Measurements from ENCODE around the gene WFS1.

The WFS1 gene

DNA sequence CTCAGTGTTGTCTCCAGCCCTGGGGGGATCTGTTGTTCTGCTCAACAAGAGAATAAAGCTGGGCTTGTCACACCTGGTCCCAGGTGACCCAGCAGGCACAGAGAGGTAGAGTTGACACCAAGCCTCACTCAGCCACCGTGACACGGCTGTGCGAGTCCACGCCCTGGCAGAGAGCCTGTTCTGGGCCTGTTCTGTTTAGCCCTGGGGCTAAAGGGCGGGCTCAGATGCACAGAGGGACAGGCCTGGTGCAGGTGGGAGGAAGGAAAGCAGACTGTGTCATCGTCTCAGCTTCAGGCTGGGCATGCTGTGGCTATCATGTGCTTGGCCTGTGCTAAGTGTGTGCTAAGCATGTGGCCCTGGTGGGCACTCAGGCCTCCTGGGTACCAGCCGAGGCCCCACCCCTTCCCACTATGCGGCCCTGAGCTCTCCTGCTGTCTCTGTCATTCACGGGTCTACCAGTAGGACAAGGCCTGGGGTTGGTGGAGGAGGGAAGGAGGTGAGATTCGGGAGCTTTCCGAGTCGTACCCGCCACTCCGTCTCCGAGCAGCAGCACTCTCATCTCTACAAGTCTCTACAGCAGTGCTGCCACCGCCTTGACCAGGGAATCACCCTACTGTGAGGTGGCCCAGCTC is 10.8 kb downstream of the WFS1 start:
- no peak for FAIRE-seq

DNA sequence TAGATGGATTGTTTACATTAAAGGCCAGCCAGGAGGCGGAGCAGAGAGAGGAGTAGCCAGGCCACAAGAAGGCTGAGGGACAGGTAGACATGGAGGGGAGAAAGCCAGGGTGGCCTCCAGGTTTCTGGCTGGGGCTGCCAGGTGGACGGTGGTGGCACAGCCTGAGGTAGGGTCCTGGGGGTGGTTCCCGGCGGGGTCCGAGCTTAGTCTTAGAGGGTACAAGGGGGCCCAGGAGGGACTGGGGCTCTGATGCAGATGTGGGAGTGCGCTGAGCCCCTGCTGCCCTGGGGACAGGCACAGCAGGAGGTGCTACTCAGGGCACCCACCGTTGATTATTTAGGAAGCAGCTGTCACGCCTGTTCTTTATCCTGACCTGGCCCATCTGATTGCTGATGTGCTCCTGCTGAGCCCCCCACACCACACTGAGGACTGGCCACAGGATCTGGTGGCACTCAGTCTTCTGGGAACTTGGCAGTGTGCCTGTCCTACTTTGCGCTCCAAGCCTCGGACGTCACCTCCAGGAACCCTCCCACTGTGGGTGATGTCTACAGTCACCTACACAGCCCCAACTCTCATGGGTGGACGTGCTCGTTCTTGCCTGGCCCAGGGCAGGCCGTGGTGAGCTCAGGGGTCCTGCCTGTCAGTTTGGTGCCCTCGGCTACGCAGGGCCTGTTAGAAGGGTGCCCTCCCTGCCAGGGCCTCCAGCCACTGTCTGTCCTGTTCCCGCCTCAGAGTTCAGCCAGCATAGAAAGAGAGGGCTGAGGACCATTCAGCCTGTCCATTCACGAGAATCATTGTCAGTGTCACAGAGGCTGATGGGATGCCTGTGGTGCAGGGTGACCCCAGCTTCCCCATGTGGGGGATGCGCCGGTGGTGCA is 12.0 kb downstream of the WFS1 start:
- no peak for FAIRE-seq

DNA sequence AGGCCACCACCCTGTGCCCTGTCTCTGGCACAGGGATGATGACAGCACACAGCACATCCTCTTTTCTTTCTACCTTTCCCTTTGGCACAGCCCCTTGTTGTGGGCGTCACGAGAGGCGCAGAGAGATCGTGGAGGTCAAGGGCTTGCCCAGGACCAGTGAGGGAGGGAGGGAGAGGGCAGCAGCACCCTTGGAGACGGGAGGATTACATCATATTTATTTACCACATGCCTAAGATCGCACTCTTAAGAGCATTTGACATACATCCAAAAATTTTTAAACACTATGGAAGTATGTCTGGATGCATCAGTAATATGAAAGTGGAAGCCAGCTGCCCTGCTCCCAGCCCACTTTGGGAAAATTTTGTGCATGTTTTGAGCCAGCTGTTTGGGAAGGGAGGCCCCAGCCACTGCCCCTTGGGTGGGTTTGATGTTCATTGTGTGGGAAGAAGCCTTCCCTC is 12.7 kb downstream of the WFS1 start:
- no peak for FAIRE-seq

DNA sequence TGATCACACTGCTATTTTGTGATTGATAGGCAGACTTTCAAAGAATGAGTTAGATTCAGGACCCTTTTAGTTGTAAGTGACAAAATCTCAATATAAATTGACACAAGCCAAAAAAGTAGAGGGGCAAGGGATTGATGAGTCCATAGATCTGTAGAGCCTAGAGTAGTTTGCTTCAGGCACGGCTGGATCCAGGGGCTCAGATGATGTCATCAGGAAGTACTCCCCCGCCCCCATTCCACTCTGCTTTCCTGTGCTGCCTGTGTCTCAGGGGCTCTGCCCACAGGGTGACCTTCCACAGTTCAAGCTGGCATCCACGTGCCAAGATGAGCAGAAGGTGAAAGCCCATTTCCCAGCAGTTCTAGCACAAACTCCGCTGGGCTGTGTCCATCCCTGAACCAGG is 13.6 kb downstream of the WFS1 start:
- FAIRE-seq = no peak

DNA sequence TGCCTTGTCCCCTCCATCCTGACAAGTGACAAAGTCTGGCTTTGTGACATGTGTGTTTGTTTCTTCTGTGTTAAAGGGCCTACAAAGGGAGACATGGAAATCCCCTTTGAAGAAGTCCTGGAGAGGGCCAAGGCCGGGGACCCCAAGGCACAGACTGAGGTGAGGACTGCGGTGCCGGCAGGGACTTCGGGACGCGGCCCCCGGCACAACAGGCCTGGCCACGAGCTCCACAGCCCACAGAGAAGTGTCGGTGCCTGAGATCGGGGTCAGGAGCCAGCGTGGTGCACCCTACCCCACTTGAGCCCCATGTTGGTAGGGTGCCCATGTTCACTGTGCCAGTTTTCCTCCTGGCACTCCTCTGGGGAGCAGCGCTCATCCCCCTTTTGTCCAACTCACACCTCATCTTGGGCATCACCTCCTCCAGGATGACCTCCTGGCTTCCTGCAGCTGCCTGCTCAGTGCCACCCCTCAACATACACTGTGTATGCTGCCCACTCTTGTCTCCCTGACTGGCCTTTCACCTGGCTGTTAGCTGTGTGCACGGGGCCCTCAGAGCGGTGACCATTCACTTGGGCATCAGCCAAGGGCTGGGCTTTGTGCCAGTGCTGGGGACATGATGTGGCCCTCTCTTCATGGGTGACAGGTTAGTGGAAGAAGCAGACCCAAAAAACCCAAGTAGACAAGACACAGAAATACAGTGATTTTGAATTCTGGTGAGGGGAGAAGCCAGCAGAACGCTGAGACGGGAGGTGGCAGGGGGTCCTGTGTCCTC is 17.6 kb downstream of the WFS1 start:
- FAIRE-seq = no peak

DNA sequence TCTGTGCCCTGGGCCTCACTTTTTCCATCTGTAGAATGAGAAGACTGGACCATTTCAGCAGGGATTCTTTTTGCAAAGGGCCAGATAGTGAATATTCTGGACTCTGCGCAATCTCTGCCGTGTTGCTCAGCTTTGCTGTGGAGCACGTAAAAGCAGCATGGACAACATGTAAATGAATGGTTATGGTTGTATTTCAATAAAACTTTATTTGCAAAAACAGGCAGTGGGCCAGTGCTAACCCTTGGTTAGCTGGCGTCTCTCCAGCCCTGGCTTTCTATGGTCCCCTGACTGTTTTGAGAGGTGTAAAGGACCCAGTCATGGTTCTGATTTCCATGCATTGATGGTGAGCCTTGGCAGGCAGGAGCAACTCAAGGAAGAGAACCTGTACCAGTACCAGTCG is 18.7 kb downstream of the WFS1 start:
- no peak for FAIRE-seq

DNA sequence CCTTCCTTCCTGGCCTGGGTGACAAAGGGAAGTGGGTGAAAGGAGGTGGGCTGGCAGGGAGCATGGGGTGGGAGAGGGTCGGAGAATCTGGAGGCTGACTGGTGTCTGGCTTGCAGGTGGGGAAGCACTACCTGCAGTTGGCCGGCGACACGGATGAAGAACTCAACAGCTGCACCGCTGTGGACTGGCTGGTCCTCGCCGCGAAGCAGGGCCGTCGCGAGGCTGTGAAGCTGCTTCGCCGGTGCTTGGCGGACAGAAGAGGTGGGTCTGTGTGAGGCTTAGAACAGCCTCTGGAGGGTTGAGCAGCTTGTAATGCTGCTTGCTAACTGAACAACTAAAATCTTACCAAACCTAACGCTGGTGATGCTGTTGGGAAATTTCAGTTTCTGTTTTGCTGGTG is 19.2 kb downstream of the WFS1 start:
- FAIRE-seq = no peak

DNA sequence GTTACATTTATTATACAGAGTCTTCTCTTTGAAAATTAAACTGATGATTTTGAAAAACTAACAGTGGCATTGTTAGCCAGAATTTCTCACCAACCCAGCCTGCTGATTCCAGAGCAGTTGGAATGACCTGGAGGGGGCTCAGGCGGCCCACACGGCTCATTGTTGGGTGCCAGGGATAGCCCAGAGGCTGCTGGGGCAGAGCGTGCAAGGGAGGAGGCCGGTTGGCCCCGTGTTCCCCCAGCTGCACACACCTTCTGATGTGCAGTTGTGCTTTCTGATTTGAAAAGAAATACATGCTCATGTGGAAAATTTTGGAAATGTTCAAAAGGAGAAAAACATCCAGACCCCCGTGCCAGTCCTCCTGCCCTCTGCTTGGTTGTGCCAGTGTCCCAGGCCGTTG is 20.6 kb downstream of the WFS1 start:
- FAIRE-seq = no peak

DNA sequence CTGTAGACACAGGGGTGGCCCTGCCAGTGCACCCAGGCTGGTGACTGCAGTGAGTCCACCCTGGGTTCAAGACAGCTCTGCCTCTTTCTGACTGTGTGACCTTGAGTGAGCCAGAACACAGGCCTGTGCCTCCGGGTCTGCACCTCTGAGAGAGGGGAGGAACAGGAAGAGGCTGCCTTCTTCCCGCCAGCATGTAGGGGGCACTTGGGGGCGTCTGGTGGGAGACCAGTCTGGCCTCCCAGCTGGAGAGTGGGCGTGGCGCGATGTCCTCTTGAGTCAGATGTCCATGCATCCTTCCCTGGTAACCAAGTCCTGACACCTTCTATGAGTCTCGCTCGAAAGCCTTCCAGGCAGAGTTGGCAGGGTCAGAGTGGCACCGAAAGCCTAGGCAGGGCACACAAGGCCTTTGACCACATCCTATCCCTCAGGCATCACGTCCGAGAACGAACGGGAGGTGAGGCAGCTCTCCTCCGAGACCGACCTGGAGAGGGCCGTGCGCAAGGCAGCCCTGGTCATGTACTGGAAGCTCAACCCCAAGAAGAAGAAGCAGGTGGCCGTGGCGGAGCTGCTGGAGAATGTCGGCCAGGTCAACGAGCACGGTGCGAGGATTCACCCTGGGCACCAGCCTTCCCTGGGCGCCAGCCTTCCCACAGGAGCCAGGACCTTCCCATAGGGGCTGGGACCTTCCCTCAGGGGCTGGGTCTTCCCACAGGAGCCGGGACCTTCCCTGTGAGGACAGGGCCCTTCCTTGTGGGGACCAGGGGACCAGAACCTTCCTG is 21.3 kb downstream of the WFS1 start:
- FAIRE-seq = no peak

DNA sequence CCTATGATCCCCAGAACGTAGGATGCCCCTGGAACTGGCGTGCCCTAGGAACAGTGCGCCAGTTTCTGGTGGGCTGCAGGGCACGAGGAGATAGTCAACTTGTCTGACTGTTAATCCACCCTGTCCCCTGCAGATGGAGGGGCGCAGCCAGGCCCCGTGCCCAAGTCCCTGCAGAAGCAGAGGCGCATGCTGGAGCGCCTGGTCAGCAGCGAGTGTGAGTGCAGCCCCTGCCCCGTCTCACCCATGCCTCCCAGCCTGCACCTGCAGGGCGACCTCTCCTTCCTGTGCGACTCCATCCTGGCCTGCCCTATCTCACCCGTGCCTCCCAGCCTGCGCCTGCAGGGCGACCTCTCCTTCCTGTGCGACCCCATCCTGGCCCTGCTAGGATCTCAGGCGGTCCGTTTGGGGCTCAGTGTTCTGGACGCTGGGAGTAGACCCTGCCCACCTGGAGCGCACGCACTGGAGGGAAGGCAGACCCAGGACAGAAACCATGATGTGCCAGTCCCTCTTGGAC is 22.2 kb downstream of the WFS1 start:
- no peak for FAIRE-seq

DNA sequence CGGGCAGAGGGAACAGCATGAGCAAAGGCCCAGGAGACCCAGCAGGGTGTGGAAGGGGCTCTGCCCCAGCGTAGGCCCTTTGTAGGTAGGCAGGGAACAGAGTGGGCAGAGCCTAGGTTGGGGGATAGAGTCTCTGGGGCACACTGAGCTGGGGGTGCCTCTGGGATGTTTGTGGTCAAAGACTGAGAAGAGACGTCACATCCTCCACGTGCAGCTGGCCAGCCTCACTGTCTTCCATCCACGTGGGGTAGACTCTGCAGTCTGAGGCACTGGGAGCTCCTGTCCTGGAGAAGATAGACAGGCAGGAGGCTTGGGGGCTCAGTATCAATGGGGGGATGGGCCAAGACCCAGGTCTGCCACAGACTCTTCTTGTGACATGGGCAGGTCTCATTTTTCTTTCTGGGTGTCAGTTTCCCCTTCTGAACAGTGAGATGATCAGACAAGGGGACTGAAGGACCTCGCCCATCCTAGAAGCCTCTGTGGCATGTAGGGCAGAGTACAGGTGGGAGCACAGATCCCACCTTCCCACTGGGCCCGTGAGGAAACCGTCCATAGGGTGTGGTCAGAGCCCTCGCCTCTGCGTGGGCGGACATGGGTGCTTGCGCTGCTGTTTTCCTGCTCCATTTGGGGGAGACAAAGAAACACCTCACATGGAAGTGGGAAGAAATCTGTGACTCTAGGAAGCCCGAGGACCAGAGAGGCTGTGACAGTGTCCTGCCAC is 22.9 kb downstream of the WFS1 start:
- no peak for FAIRE-seq

DNA sequence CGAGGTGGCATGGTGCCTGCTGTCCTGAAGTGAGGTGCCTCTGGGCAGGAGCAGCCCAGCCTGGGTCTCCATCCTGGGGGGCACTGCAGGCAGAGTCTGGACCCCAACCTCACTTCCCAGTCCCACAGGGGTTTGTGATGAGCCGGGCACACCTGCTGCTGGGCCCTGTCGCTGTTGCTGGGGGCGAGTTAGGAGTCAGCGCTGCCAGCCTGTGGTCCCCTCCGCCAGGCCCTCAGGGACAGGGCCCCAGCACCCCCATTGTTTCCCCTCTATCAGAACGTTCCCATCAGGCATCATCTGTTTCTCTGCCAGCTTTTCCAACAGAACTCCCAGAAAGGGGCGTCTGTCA is 23.4 kb downstream of the WFS1 start:
- no peak for FAIRE-seq

DNA sequence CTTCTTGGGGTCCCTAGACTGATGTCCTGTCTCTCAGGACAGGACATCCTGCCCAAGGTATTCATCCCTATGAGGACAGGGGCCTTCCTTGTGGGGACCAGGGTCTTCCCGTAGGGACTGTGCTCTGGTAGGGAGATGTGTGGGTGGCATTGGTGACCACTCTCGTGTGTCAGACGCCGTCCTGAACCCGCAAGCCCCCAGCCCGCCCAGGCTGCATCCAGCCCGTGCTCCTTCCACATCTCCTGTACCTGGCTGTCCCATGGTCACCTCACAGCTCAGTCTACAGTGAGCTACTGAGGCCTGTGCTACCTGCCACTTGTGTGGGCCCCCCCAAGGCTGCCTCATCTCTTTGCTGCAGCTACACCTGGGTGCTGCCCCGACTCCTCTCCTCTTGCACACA is 24.0 kb downstream of the WFS1 start:
- no peak for FAIRE-seq

DNA sequence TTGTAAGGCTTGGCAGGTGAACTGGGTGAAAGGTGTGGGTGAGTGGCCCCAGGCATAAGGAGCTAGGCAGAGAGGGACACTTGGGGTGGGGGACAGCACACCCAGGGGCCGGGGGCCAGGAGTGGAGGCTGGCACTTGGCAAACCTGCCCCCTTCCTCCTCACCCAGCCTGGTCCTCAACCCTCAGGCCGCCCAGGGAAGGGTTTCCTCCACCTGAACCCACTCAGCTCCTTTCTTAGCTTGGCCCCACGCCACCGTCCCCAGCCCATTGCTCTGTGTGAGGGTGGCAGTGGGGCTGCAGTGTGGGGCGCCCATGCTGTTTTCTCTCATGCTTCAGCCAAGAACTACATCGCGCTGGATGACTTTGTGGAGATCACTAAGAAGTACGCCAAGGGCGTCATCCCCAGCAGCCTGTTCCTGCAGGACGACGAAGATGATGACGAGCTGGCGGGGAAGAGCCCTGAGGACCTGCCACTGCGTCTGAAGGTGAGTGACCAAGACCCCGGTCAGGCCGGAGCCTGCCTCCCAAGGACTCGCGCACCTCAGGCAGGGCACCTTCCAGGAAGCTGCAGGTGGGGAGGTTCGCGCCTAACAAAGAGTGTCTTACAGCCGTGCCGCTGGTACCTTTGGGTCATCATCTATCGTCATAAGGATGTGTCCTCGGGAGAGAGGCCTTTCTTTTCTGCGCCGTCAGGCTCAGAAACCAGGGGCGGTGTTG is 25.2 kb downstream of the WFS1 start:
- FAIRE-seq = no peak

DNA sequence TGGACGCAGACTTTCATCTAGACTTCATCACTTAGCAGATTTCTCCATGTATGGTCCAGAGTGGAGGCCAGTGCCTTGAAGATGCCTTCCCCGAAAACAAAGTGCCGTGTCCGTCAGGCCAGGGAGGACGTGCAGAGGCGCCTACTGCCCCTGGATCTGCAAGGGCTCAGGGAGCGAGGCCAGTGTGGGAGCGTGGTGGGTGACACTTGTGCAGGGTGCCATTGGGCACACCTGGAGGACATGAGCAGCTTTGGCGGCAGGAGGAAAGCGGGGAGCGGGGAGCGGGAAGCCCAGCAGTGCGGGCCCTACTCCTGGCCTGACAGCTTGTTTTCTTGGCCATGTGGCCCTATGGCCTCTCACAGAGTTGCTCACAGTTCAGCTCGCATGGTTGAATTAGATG is 25.8 kb downstream of the WFS1 start:
- no peak for FAIRE-seq

DNA sequence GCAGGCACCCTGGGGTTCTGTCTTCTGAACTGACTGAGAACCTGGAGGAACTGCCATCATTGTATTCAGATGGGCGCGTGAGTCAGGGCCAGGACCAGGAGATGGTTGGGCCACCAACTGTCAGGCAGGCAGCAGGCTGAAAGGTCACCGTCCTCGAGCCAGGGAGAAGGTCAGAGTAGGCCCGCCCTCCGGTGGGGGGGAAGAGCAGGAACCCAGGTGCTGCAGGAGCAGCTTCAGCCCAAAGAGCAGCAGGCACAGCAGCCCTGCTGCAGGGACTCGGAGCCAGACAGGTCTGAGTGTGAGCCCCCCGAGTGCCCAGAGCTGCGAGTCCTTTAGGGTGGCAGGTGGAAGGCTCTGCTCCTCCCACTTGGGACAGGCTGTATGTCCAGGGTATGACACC is 26.4 kb downstream of the WFS1 start:
- FAIRE-seq = no peak

DNA sequence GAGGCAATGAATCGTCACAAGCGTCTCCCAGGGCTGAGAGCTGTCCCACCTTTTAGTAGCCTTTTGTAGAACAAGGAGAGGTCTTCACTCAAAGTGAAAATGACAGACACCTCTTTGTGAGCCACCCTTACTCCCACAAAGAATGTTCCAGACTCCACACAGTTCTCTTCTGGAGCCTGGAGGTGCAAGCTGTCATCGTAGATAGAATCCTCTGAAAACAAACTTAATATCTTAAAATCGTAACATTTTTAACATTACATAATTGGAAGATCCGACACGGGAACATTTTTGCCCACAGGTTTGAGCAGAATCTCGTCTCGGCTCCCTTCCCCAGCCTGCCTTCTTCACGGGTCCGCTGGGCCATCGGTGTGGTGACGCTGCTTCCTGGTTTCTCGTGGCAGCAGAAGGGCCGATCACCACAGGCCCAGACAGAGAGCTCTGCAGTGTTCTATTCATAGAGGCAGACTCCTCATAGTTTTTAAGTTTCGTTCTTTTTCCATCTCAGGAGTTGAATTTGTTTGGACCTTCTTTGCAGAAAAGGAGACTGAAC is 27.7 kb downstream of the WFS1 start:
- no peak for FAIRE-seq

DNA sequence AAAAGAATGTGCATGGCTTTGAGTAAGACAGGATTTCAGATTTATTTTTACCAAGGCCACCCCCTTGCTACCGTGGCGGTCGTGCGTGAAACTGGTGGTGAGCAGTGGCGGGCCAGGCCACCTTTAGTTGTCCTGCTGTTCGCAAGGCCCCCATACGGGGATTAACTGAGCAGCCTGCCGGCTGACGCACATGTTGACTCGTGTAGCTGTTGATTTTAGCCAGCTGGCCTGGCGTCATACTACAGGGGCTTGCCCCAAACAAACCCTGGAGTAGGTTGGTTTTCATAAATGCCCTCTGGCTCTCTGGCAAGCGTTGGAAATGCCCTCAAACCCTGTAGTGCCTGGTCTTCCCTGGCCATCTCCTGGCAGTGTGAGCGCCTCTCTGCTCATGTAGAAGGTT is 28.4 kb downstream of the WFS1 start:
- no peak for FAIRE-seq

DNA sequence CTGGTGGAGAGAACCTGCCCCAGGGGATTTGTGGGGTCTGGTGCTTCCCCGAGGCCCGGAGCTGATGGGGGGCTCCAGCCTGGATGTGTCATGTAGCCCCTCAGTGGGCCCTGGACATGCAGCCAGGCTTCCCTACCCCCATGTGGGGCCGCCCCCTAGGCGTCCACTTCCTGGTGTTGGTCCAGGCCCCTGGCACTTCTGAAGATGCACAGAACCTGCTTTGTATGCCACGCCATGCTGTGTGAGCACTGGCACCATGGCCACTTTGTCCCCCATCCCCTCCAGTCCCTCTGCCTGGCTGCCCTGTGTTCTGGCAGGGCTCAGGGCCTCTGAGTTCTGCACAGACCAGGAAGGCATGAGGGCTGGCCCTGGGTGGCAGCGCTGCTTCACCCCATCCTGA is 29.2 kb downstream of the WFS1 start:
- FAIRE-seq = no peak

DNA sequence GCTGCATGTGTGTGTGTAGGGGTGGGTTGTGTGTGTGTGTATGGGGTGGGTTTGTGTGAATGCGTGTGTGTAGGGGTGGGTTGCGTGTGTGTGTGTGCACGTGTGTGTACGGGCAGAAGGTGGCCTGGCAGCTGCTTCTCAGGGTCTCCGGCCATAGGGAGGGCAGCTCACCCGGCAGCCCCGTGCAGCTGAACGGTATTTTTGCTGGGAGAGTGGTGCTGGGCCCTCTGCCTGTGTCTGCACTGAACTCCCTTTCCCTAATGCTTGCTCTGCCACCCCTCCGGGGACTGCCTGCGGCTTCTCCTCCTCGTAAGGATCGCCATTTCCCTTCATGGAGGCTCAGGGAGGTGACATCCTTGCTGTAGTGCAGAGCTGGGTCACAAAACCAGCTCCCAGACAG is 30.2 kb downstream of the WFS1 start:
- FAIRE-seq = no peak

DNA sequence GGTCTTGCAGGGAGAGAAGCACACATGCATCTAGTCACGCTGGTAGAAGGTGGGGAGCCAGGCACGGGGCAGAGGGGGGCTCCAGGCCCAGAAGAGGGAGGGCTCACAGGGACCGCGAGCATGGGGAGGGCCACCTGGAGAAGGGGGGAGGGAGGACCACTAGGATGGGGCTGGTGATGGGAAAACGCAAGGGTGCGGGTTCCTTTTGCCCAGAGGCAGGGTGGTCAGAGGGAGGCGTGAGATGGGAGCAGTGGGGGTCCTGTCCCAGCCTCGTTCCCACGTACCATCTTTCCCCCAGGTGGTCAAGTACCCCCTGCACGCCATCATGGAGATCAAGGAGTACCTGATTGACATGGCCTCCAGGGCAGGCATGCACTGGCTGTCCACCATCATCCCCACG is 30.7 kb downstream of the WFS1 start:
- no peak for FAIRE-seq
